LNCaP clone FGC (cell line): ENCODE data around the gene USP5.
A peak's percentile ranks its signal among the peaks of the same experiment; 100 is the strongest.
"Not testable (repeated sequence)": the region's sequence is repeated elsewhere in the genome, so short reads cannot be mapped to it uniquely, and the experiment has no call there.

Experiments used
- DNase-seq: peaks from one replicate; pipeline ENCODE4 v3.0.0-alpha.2; 2011; ENCODE audit warnings: low read depth
- H3K4me3 ChIP-seq: 2 replicates; pipeline ENCODE4 v1.5.1; 2011; ENCODE audit warnings: mild to moderate bottlenecking, low read depth, low read length, control low read depth
- CTCF ChIP-seq: IDR thresholded peaks from 2 replicates; pipeline ENCODE4 v1.5.1; 2012; ENCODE audit warnings: mild to moderate bottlenecking; ENCODE audit not compliant: control insufficient read depth, insufficient read depth; ENCODE audit errors: extremely low read depth

USP5 gene

GRCh38 chr12:6866920-6867412, 15.0 kb downstream of the USP5 start:
- no peak for TF ChIP-seq CTCF

GRCh38 chr12:6867413-6868210, 15.7 kb downstream of the USP5 start, which contains the start of gene TPI1:
TPI1 (plus strand) TSS chr12:6867531; CDS start chr12:6867567, 36 bp downstream.
- no peak for TF ChIP-seq CTCF
- DNase-seq: no peak
- H3K4me3 ChIP-seq: peak within 1 kb of the TSS; percentile 99

More at GRCh38 chr12:6866920-6867412, 15.0 kb downstream of the USP5 start:
- H3K4me3 ChIP-seq: peak overlapping the region; percentile 99
- DNase-seq: no peak

- 0 out of 2 replicates have a peak, but pooled peaks have one; percentile 28 for TF ChIP-seq CTCF
- DNase-seq: no peak
These were observed 16.5 kb downstream of the USP5 start for GRCh38 chr12:6868211-6869048.

GRCh38 chr12:6869049-6870021, 17.4 kb downstream of the USP5 start:
- H3K4me3 ChIP-seq: peak overlapping the region; percentile 99
- TF ChIP-seq CTCF: peak; percentile 80
- no peak for DNase-seq

More at GRCh38 chr12:6868211-6869048, 16.5 kb downstream of the USP5 start:
- peak overlapping the region; percentile 99 for H3K4me3 ChIP-seq

- DNase-seq, H3K4me3 ChIP-seq: not testable (repeated sequence)
These were observed 18.4 kb downstream of the USP5 start for GRCh38 chr12:6870304-6870703.

- DNase-seq: no peak
- H3K4me3 ChIP-seq: peak overlapping the region; percentile 97
- TF ChIP-seq CTCF: no peak
These were observed 19.4 kb downstream of the USP5 start for GRCh38 chr12:6871052-6871957.
